GM23338 (cell line): ENCODE results near the gene S100A3. TPM values are rescaled to one million over a fixed set of nuclear protein-coding genes. Genes with fewer than 3 reads are reported as not detected.
A peak's percentile ranks its signal among the peaks of the same experiment; 100 is the strongest.

ENCODE experiments used
- ATAC-seq: fragments of 200-7000 bp; cut with Tn5 transposase; 3 replicates; pipeline ENCODE4 v1.9.1; 2020
- DNase-seq: peaks from one replicate; pipeline ENCODE4 v3.0.0-alpha.2; 2015; ENCODE audit warnings: low spot score
- H2AFZ ChIP-seq: fragments of 200-600 bp; sonication (generic); 2 replicates; pipeline ENCODE4 v1.8.0; 2016; ENCODE audit warnings: antibody characterized with exemption, mild to moderate bottlenecking, moderate library complexity
- H3F3A ChIP-seq: fragments of 200-600 bp; sonication (generic); replicated peaks from 2 replicates; pipeline ENCODE4 v1.8.0; 2017; ENCODE audit warnings: antibody characterized with exemption, mixed run types, low read depth
- H3K27ac ChIP-seq: fragments of 200-600 bp; sonication (generic); 2 replicates; pipeline ENCODE4 v1.6.1; 2016; ENCODE audit warnings: low read depth
- H3K27me3 ChIP-seq: fragments of 200-600 bp; sonication (generic); 2 replicates; pipeline ENCODE4 v1.8.0; 2016; ENCODE audit warnings: mild to moderate bottlenecking, mixed run types, moderate library complexity; ENCODE audit not compliant: insufficient read depth
- H3K36me3 ChIP-seq: fragments of 200-600 bp; sonication (generic); 2 replicates; pipeline ENCODE4 v1.8.0; 2016; ENCODE audit warnings: mild to moderate bottlenecking; ENCODE audit not compliant: insufficient read depth
- H3K4me1 ChIP-seq: fragments of 200-600 bp; sonication (generic); 2 replicates; pipeline ENCODE4 v1.8.0; 2016; ENCODE audit warnings: mild to moderate bottlenecking, moderate library complexity; ENCODE audit not compliant: insufficient read depth
- H3K4me2 ChIP-seq: fragments of 200-600 bp; sonication (generic); 2 replicates; pipeline ENCODE4 v1.7.1; 2017; ENCODE audit warnings: mixed run types
- H3K4me3 ChIP-seq: fragments of 200-600 bp; sonication (generic); 2 replicates; pipeline ENCODE4 v1.6.1; 2016; ENCODE audit warnings: mixed run types
- H3K79me2 ChIP-seq: fragments of 200-600 bp; sonication (generic); replicated peaks from 2 replicates; pipeline ENCODE4 v1.8.0; 2017; ENCODE audit warnings: mild to moderate bottlenecking; ENCODE audit not compliant: insufficient read depth
- H3K9me2 ChIP-seq: fragments of 200-600 bp; sonication (generic); 2 replicates; pipeline ENCODE4 v1.8.0; 2017; ENCODE audit not compliant: insufficient read depth
- H4K20me1 ChIP-seq: fragments of 200-600 bp; sonication (generic); replicated peaks from 2 replicates; pipeline ENCODE4 v1.8.0; 2017; ENCODE audit warnings: mild to moderate bottlenecking; ENCODE audit not compliant: insufficient read depth
- H3K27ac Mint-ChIP-seq: 2 replicates; pipeline ENCODE4 v1.8.0; 2020; ENCODE audit warnings: inconsistent platforms, mild to moderate bottlenecking, moderate library complexity, mixed read lengths
- H3K27me3 Mint-ChIP-seq: 3 replicates; pipeline ENCODE4 v1.8.0; 2022; ENCODE audit warnings: low read depth, mild to moderate bottlenecking, moderate library complexity, mixed read lengths, inconsistent platforms; ENCODE audit not compliant: insufficient read depth, poor library complexity
- H3K36me3 Mint-ChIP-seq: 3 replicates; pipeline ENCODE4 v1.8.0; 2021; ENCODE audit warnings: low read depth, mild to moderate bottlenecking, inconsistent platforms, moderate library complexity, mixed read lengths
- H3K4me1 Mint-ChIP-seq: 3 replicates; pipeline ENCODE4 v1.8.0; 2020; ENCODE audit warnings: mild to moderate bottlenecking, inconsistent platforms, mixed read lengths
- H3K4me3 Mint-ChIP-seq: 3 replicates; pipeline ENCODE4 v1.8.0; 2021; ENCODE audit warnings: moderate library complexity, mild to moderate bottlenecking, inconsistent platforms, mixed read lengths
- H3K9me3 Mint-ChIP-seq: 3 replicates; pipeline ENCODE4 v1.8.0; 2020; ENCODE audit warnings: moderate library complexity, mild to moderate bottlenecking, inconsistent platforms, mixed read lengths
- CREB1 ChIP-seq: fragments of 250-450 bp; sonication (Bioruptor Pico); IDR thresholded peaks from 2 replicates; pipeline ENCODE4 v1.5.0; 2020; ENCODE audit warnings: low read depth, mild to moderate bottlenecking, moderate library complexity
- EZH2phosphoT487 ChIP-seq: fragments of 200-600 bp; sonication (generic); IDR thresholded peaks from one replicate; pipeline ENCODE4 v1.8.1; 2018; ENCODE audit warnings: antibody characterized with exemption; ENCODE audit not compliant: unreplicated experiment
- NANOG ChIP-seq: IDR thresholded peaks from 2 replicates; pipeline ENCODE4 v1.6.1; 2016; ENCODE audit warnings: antibody characterized with exemption, borderline replicate concordance
- POLR2AphosphoS5 ChIP-seq: IDR thresholded peaks from 2 replicates; pipeline ENCODE4 v1.6.1; 2016; ENCODE audit warnings: antibody characterized with exemption, low read depth
- STAT1 ChIP-seq: IDR thresholded peaks from one replicate; pipeline ENCODE4 v1.6.1; 2016; ENCODE audit warnings: antibody characterized with exemption; ENCODE audit not compliant: unreplicated experiment
- ZNF114 ChIP-seq: fragments of 250-450 bp; sonication (Bioruptor Pico); IDR thresholded peaks from 2 replicates; pipeline ENCODE4 v1.5.0; 2020; ENCODE audit warnings: mild to moderate bottlenecking, moderate library complexity
- ZNF462 ChIP-seq: fragments of 250-450 bp; sonication (Bioruptor Pico); IDR thresholded peaks from 2 replicates; pipeline ENCODE4 v1.5.0; 2020; ENCODE audit warnings: mild to moderate bottlenecking, moderate library complexity
- polyA plus RNA-seq: library from polyadenylated mRNA; unstranded; fragments of >200 nt; fragmentation: Nextera tagmentation; extraction: Ambion mirVana; gene quantifications from 2 replicates; pipeline ENCODE4 v1.2.1, GENCODE V29; 2016
- total RNA-seq: library from RNA; depleted of rRNA; stranded (reverse); fragments of >200 nt; shearing (Covaris generic); gene quantifications from 2 replicates; pipeline ENCODE4 v1.2.3, GENCODE V29; 2014
- TF ChIP-seq, protein P1 (sequence below): IDR thresholded peaks from 2 replicates; pipeline ENCODE4 v1.6.1; 2016; ENCODE audit warnings: antibody characterized with exemption

Gene S100A3
- total and polyA plus RNA-seq, 2 experiments from 2014 or later: not detected

GRCh38 chr1:153534925-153535241, 14.2 kb downstream of the S100A3 start (continued):
- no peak for TF ChIP-seq STAT1

DNA sequence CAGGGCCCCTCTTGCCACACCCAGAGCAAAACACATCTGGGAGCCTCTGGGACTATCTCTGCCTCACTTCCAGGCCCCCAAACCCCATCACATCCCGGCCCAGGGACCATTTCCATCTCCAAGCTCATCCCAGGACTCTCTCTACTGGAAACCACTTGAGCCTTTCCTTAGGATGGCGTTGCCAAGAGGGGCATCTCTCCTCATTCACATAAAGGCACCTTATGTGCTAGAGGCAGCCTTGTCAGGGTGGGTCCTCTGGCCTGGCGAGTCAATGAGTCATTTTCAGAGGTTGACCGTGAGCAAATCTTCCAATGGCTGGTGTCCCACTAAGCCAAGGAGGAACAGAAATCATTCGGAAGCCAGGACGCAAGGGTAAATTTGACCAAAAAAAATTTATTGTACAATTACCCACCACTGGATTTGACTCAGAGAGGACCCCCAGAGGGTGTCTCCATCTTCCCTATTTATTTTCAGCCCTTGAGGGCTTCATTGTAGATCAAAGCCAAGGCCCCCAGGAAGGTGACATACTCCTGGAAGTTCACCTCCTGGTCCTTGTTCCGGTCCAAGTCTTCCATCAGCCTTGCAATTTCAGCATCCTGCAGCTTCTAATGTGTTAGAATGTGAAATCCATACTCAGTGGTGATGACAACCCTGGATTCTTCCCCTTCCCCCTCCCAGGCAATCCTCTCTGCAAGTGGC, 14.7 kb downstream of the S100A3 start:
- H3K27ac Mint-ChIP-seq: no peak overlapping the region
- peaks cover 35% of the 10 kb centered on the region for H3K27me3 Mint-ChIP-seq
- H3K36me3 ChIP-seq: no peaks in the 10 kb centered on the region
- peaks cover 16% of the 10 kb centered on the region; the same call in 1 of the 2 replicates for H3F3A ChIP-seq
- no peak for TF ChIP-seq POLR2AphosphoS5
- TF ChIP-seq, protein P1, sequence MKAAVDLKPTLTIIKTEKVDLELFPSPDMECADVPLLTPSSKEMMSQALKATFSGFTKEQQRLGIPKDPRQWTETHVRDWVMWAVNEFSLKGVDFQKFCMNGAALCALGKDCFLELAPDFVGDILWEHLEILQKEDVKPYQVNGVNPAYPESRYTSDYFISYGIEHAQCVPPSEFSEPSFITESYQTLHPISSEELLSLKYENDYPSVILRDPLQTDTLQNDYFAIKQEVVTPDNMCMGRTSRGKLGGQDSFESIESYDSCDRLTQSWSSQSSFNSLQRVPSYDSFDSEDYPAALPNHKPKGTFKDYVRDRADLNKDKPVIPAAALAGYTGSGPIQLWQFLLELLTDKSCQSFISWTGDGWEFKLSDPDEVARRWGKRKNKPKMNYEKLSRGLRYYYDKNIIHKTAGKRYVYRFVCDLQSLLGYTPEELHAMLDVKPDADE: no peak
- TF ChIP-seq ZNF462: no peak
- no peak for TF ChIP-seq ZNF114
- no peak for TF ChIP-seq STAT1
- TF ChIP-seq EZH2phosphoT487: no peak
- no peak for TF ChIP-seq NANOG
- TF ChIP-seq CREB1 (CRISPR knock-in tag): no peak
- H3K79me2 ChIP-seq: no peaks in the 10 kb centered on the region
- H3K4me3 ChIP-seq: no peak overlapping the region
- peaks cover 32% of the 10 kb centered on the region for H3K27me3 ChIP-seq
- H3K9me2 ChIP-seq: no peaks in the 10 kb centered on the region
- peaks cover 37% of the 10 kb centered on the region for H3K4me1 ChIP-seq
- H2AFZ ChIP-seq: no peak overlapping the region
- H3K4me1 Mint-ChIP-seq: peaks cover 43% of the 10 kb centered on the region
- H3K9me3 Mint-ChIP-seq: no peaks in the 10 kb centered on the region
- DNase-seq (no peak), ATAC-seq (no peak)
- H3K36me3 Mint-ChIP-seq: no peaks in the 10 kb centered on the region; the same call in 2 of the 3 replicates
- no peak overlapping the region for H3K27ac ChIP-seq
- H3K4me2 ChIP-seq: peak overlapping the region; percentile 78; the same call in 1 of the 2 replicates
- H4K20me1 ChIP-seq: no peaks in the 10 kb centered on the region
- H3K4me3 Mint-ChIP-seq: peak overlapping the region; percentile 73; the same call in 1 of the 3 replicates
